HepG2 (cell line): Measurements from ENCODE around the gene AK3. TPM values are rescaled to one million over a fixed set of nuclear protein-coding genes. Genes with fewer than 3 reads are reported as not detected.

Experiments
- ARNT ChIP-seq: fragments of 450-650 bp; IDR thresholded peaks from 2 replicates; pipeline ENCODE4 v1.6.1; 2017
- ATF1 ChIP-seq: IDR thresholded peaks from 2 replicates; pipeline ENCODE4 v1.6.1; 2016; ENCODE audit warnings: mild to moderate bottlenecking, control low read depth
- CBX1 ChIP-seq: IDR thresholded peaks from one replicate; pipeline ENCODE4 v1.6.1; 2016; ENCODE audit warnings: antibody characterized with exemption, low read depth
- EHMT2 ChIP-seq: fragments of 200-600 bp; sonication (generic); IDR thresholded peaks from 2 replicates; pipeline ENCODE4 v1.7.0; 2017; ENCODE audit warnings: antibody characterized with exemption, low read depth, low read length, borderline replicate concordance
- FOXK1 ChIP-seq: sonication (generic); formaldehyde crosslinking; IDR thresholded peaks from 2 replicates; pipeline ENCODE4 v1.4.0; 2020; ENCODE audit warnings: low read depth, missing genetic modification reagents, borderline replicate concordance
- HINFP ChIP-seq: sonication (generic); formaldehyde crosslinking; IDR thresholded peaks from 2 replicates; pipeline ENCODE4 v1.4.0; 2020; ENCODE audit warnings: low read depth, mild to moderate bottlenecking, missing genetic modification reagents
- HOXA5 ChIP-seq: sonication (generic); formaldehyde crosslinking; IDR thresholded peaks from 2 replicates; pipeline ENCODE4 v1.4.0; 2020; ENCODE audit warnings: missing genetic modification reagents
- HOXA9 ChIP-seq: sonication (generic); formaldehyde crosslinking; IDR thresholded peaks from 2 replicates; pipeline ENCODE4 v1.8.1; 2022; ENCODE audit warnings: missing genetic modification reagents, mild to moderate bottlenecking, moderate library complexity, borderline replicate concordance
- ISL2 ChIP-seq: sonication (generic); formaldehyde crosslinking; IDR thresholded peaks from 2 replicates; pipeline ENCODE4 v1.5.0; 2020; ENCODE audit warnings: missing genetic modification reagents
- MTERF4 ChIP-seq: sonication (generic); formaldehyde crosslinking; IDR thresholded peaks from 2 replicates; pipeline ENCODE4 v1.8.0; 2023; ENCODE audit warnings: mild to moderate bottlenecking, missing genetic modification reagents
- NKX3-1 ChIP-seq: sonication (generic); formaldehyde crosslinking; IDR thresholded peaks from 2 replicates; pipeline ENCODE4 v1.5.0; 2020; ENCODE audit warnings: missing genetic modification reagents
- REST ChIP-seq, 2 experiments: IDR thresholded peaks; 2 replicates each; pipeline ENCODE4 v1.6.1; 2011 to 2012; ENCODE audit warnings: low read length in 2 of 2, borderline replicate concordance in 1 of 2, low read depth in 1 of 2, mild to moderate bottlenecking in 1 of 2, moderate library complexity in 1 of 2
- SCMH1 ChIP-seq: sonication (generic); formaldehyde crosslinking; IDR thresholded peaks from 2 replicates; pipeline ENCODE4 v1.9.0; 2021; ENCODE audit warnings: missing genetic modification reagents, mild to moderate bottlenecking, borderline replicate concordance
- SKI ChIP-seq: fragments of 450-650 bp; IDR thresholded peaks from one replicate; pipeline ENCODE4 v1.6.1; 2018; ENCODE audit warnings: mild to moderate bottlenecking; ENCODE audit not compliant: partially characterized antibody
- ZC3H13 ChIP-seq: sonication (generic); formaldehyde crosslinking; IDR thresholded peaks from 2 replicates; pipeline ENCODE4 v1.8.1; 2023; ENCODE audit warnings: mild to moderate bottlenecking, missing genetic modification reagents, moderate library complexity
- ZC3H4 ChIP-seq: sonication (generic); formaldehyde crosslinking; IDR thresholded peaks from 2 replicates; pipeline ENCODE4 v1.4.0; 2020; ENCODE audit warnings: missing genetic modification reagents, borderline replicate concordance
- ZFP36L1 ChIP-seq: sonication (generic); formaldehyde crosslinking; IDR thresholded peaks from 2 replicates; pipeline ENCODE4 v1.8.0; 2022; ENCODE audit warnings: mild to moderate bottlenecking, missing genetic modification reagents, moderate library complexity
- ZNF44 ChIP-seq: sonication (generic); formaldehyde crosslinking; IDR thresholded peaks from 2 replicates; pipeline ENCODE4 v1.5.1; 2020; ENCODE audit warnings: mild to moderate bottlenecking, missing genetic modification reagents
- ZNF552 ChIP-seq: sonication (generic); formaldehyde crosslinking; IDR thresholded peaks from 2 replicates; pipeline ENCODE4 v1.9.0; 2022; ENCODE audit warnings: missing genetic modification reagents, mild to moderate bottlenecking, borderline replicate concordance
- ZNF660 ChIP-seq: sonication (generic); formaldehyde crosslinking; IDR thresholded peaks from 2 replicates; pipeline ENCODE4 v1.5.1; 2020; ENCODE audit warnings: mild to moderate bottlenecking, low read depth, missing genetic modification reagents, borderline replicate concordance
- ZNF777 ChIP-seq: sonication (generic); formaldehyde crosslinking; IDR thresholded peaks from 2 replicates; pipeline ENCODE4 v1.4.0; 2020; ENCODE audit warnings: missing genetic modification reagents
- ZZZ3 ChIP-seq: sonication (generic); formaldehyde crosslinking; IDR thresholded peaks from 2 replicates; pipeline ENCODE4 v1.4.0; 2020; ENCODE audit warnings: missing genetic modification reagents, mild to moderate bottlenecking, borderline replicate concordance
- polyA plus RNA-seq, 8 experiments: library from polyadenylated mRNA; depleted of rRNA in 3 of 8; stranded (reverse) in 7 of 8; unstranded in 1 of 8; fragments of >200 nt; fragmentation: Illumina TruSeq in 4 of 8; extraction: Trizol in 4 of 8; gene quantifications; 2 replicates each; pipeline versions ENCODE4 v1.2.1 to v1.2.3, GENCODE V29; 2011 to 2016; ENCODE audit warnings: low read depth in 4 of 8, missing spikeins in 1 of 8, mixed read lengths in 1 of 8; ENCODE audit not compliant: insufficient read depth in 1 of 8
- total RNA-seq, 5 experiments: library from RNA; depleted of rRNA; stranded (reverse); fragments of >200 nt; fragmentation: Illumina TruSeq; extraction: Trizol; gene quantifications; 2 replicates each; pipeline ENCODE4 v1.2.3, GENCODE V29; 2016; ENCODE audit warnings: low read depth in 1 of 5

AK3 gene
- total and polyA plus RNA-seq, 2 of the 13 experiments (the other 11 are each of a cell fraction or from before 2014, with no cell fraction given) = 76.8 to 109 TPM

- TF ChIP-seq ZC3H4 (no peak), CBX1 (no peak), HOXA5 (peak; percentile 93), EHMT2 (no peak), ARNT (no peak), SCMH1 (CRISPR knock-in tag) (no peak), ZNF44 (CRISPR knock-in tag) (no peak; the same call in 1 of the 2 replicates), HINFP (peak; percentile 94), FOXK1 (CRISPR knock-in tag) (peak; percentile 84; the same call in 1 of the 2 replicates), ISL2 (CRISPR knock-in tag) (peak; percentile 70), ATF1 (peak; percentile 84), ZZZ3 (CRISPR knock-in tag) (0 out of 2 replicates have a peak, but pooled peaks have one; percentile 64), NKX3-1 (peak; percentile 89), ZFP36L1 (CRISPR knock-in tag) (peak; percentile 92), ZNF777 (CRISPR knock-in tag) (peak; percentile 94), ZNF552 (CRISPR knock-in tag) (peak; percentile 95), HOXA9 (CRISPR knock-in tag) (0 out of 2 replicates have a peak, but pooled peaks have one; percentile 20), MTERF4 (peak; percentile 69), ZC3H13 (CRISPR knock-in tag) (no peak), SKI (peak; percentile 72), REST (IDR thresholded peaks at IDR 0.05; ENCODE audit: borderline replicate concordance in 1 of 2, low read depth in 1 of 2, low read length in 2 of 2) (peak in 1 of 2 experiments; percentile 31; a peak in 1 of 4 replicates), ZNF660 (no peak)
These were observed 61.5 kb downstream of the AK3 start, which contains the start of gene CDC37L1 (continued) for GRCh38 chr9:4679268-4680172.
